Activated CD4-positive, alpha-beta T cell treated with anti-CD3 and anti-CD28 coated beads for 36 hours (primary cell): Measurements from ENCODE around the gene MEGF11. TPM values are rescaled to one million over a fixed set of nuclear protein-coding genes. Genes with fewer than 3 reads are reported as not detected.

Source experiments
- ATAC-seq: fragments of 200-7000 bp; cut with Tn5 transposase; one replicate; pipeline ENCODE4 v1.10.0; 2021; ENCODE audit warnings: mild to moderate bottlenecking, moderate library complexity
- CTCF ChIA-PET: fragments of 350-600 bp; sonication (Branson Sonifier 250); formaldehyde crosslinking; loops from one replicate; lab custom pipeline; 2021; ENCODE audit warnings: antibody characterized with exemption; lab: Charles Lee
- POLR2A ChIA-PET: fragments of 350-600 bp; sonication (Branson Sonifier 250); formaldehyde crosslinking; loops from one replicate; lab custom pipeline; 2021; ENCODE audit warnings: antibody characterized with exemption, inconsistent platforms; lab: Charles Lee
- DNase-seq: peaks from one replicate; pipeline ENCODE4 v3.0.0-alpha.2; 2020
- H3K27ac Mint-ChIP-seq: one replicate; pipeline ENCODE4 v1.8.0; 2021; ENCODE audit warnings: mixed read lengths
- H3K27me3 Mint-ChIP-seq: one replicate; pipeline ENCODE4 v1.8.0; 2021; ENCODE audit warnings: mixed read lengths
- H3K36me3 Mint-ChIP-seq: one replicate; pipeline ENCODE4 v1.8.0; 2021; ENCODE audit warnings: low read depth, mixed read lengths
- H3K4me1 Mint-ChIP-seq: one replicate; pipeline ENCODE4 v1.8.0; 2021; ENCODE audit warnings: mixed read lengths
- H3K4me3 Mint-ChIP-seq: one replicate; pipeline ENCODE4 v1.8.0; 2021; ENCODE audit warnings: mild to moderate bottlenecking, moderate library complexity, mixed read lengths
- H3K9me3 Mint-ChIP-seq: one replicate; pipeline ENCODE4 v1.8.0; 2021; ENCODE audit warnings: low read depth, mixed read lengths
- intact Hi-C, 2 experiments: fragments of 100-400 bp; cut with DNase I in 1 of 2; cut with micrococcal nuclease in 1 of 2; formaldehyde crosslinking; loops; one replicate each; pipeline versions ENCODE4 v1.14.2 to v1.15.1; 2022 to 2024; cut with DNase I, micrococcal nuclease
- total RNA-seq, 2 experiments: library from RNA; stranded (reverse); gene quantifications; one replicate each; pipeline ENCODE4 v1.2.3, GENCODE V29; 2021

The MEGF11 gene
- total RNA-seq, 2 experiments from 2014 or later, result not detected

DNA sequence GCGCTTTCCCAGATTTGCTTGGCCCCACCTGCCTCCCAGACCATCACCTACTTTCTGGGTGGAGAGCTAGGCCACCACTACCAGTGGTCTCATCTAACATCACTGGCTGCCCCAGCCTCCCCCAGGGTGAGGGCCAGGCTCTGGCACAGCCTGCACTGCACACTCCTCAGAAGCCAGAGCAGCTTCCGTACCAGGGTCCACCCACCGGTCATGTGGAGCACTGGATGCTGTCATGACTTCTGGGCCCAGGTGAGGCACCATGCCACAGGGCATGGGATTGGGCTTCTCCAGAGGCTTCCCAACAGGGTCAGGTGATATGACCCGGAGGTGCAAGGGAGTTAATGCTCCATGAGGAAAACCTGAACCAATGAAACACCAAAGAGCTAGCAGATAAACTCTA is 14.0 kb downstream of the MEGF11 start:
- Mint-ChIP-seq H3K36me3 (no peaks in the 10 kb centered on the region), H3K9me3 (no peaks in the 10 kb centered on the region), H3K4me1 (no peaks in the 10 kb centered on the region), H3K27ac (no peak overlapping the region), H3K4me3 (no peak overlapping the region), H3K27me3 (peaks cover 6% of the 10 kb centered on the region)
- ATAC-seq, result no peak
- intact Hi-C loops, result no loop called here
- ChIA-PET POLR2A (no interaction called here), CTCF (interaction anchor here (1.0 to 1.4 kb wide), 2 partner anchors 47 to 53 kb away, joined by 3 read pairs; no protein-coding TSS in a partner anchor)
- no peak for DNase-seq

GRCh38 chr15:66238318-66238717 is 15.2 kb downstream of the MEGF11 start:
- ChIA-PET CTCF (interaction anchor here (0.7 kb wide), 2 partner anchors 67 to 601 kb away, joined by 3 read pairs; no protein-coding TSS in a partner anchor), POLR2A (no interaction called here)
- Mint-ChIP-seq H3K9me3 (no peaks in the 10 kb centered on the region), H3K4me3 (no peak overlapping the region), H3K4me1 (no peaks in the 10 kb centered on the region), H3K27ac (no peak overlapping the region), H3K36me3 (no peaks in the 10 kb centered on the region), H3K27me3 (peaks cover 6% of the 10 kb centered on the region)
- DNase-seq, result no peak
- intact Hi-C loops, result no loop called here
- no peak for ATAC-seq

DNA sequence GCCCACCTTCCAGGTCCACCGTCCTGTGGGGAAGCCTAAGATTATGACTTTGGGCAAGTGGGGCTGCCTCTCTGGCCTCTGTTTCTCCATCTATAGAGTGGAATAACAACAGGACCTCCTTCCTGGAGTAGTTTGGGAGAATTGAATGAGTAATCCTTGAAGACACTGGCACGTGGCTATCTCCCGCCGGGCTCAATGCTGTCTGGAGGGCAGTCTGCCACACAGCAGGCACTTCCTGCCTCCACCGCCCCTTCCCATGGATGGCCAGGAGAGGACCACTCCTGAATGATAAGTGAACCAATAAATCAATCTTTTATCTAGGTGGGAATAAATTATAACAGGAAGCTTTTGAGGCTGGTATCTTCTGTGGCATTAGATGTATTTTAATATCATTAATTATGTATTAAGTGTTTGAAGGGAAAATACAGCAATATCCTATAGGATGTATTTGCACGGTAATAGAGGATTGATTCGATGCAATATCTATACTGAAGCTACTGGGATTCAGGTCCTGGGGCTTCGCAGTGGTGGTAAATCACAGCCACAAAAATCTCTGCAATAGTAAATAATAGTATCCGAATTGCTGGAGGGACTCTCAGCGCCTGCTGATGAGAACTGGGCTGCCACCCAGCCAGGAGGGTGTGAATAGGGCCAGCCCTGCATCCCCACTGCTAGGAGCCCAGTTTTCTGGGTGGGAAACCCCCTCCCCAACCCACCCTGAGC is 15.9 kb downstream of the MEGF11 start:
- intact Hi-C loops, result no loop called here
- Mint-ChIP-seq H3K27ac (no peak overlapping the region), H3K9me3 (no peaks in the 10 kb centered on the region), H3K36me3 (no peaks in the 10 kb centered on the region), H3K4me3 (no peak overlapping the region), H3K4me1 (no peaks in the 10 kb centered on the region), H3K27me3 (peaks cover 6% of the 10 kb centered on the region)
- ChIA-PET POLR2A (no interaction called here), CTCF (interaction anchor here (0.7 kb wide), 1 partner anchor 600 kb away, joined by 3 read pairs; no protein-coding TSS in a partner anchor)
- DNase-seq, result no peak
- ATAC-seq, result no peak

GRCh38 chr15:66236806-66237375 is 16.7 kb downstream of the MEGF11 start:
- Mint-ChIP-seq H3K36me3 (no peaks in the 10 kb centered on the region), H3K27ac (no peak overlapping the region), H3K4me3 (no peak overlapping the region), H3K4me1 (no peaks in the 10 kb centered on the region), H3K9me3 (no peaks in the 10 kb centered on the region), H3K27me3 (peaks cover 6% of the 10 kb centered on the region)
- ChIA-PET POLR2A (no interaction called here), CTCF (no interaction called here)
- no peak for DNase-seq
- intact Hi-C loops, result no loop called here
- no peak for ATAC-seq

GRCh38 chr15:66235866-66236265 is 17.7 kb downstream of the MEGF11 start:
- ATAC-seq (peak; percentile 47), DNase-seq (no peak)
- intact Hi-C loops, result no loop called here
- H3K27me3 Mint-ChIP-seq, result peaks cover 2% of the 10 kb centered on the region
- POLR2A ChIA-PET, result no interaction called here
- CTCF ChIA-PET, result no interaction called here
- no peak overlapping the region for H3K4me3 Mint-ChIP-seq
- no peaks in the 10 kb centered on the region for H3K9me3 Mint-ChIP-seq
- H3K36me3 Mint-ChIP-seq, result no peaks in the 10 kb centered on the region
- H3K4me1 Mint-ChIP-seq, result no peaks in the 10 kb centered on the region
- no peak overlapping the region for H3K27ac Mint-ChIP-seq

DNA sequence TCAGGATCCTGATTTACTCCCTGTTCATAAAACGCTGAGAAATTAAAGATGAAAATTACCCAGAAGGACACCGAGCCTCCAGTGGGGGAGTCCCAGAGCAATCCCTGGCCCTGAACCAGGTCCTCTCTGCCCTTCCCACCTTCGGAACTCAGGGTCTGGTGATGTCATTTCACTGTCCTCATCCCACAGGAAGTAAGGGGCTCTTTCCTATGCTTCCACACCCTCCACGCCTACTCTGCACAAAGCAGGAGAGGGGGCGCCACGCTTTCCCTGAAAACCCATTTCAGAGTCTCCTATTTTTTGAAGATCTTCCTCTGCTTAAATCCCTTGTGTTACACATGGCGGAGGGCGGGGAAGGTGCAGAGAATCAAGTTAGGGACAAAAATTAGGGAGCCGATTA is 18.8 kb downstream of the MEGF11 start:
- no peak overlapping the region for H3K4me3 Mint-ChIP-seq
- ChIA-PET POLR2A (no interaction called here), CTCF (interaction anchor here (0.7 kb wide), 1 partner anchor 17 kb away, joined by 3 read pairs; no protein-coding TSS in a partner anchor)
- no peak overlapping the region for H3K27ac Mint-ChIP-seq
- intact Hi-C loops, result no loop called here
- H3K9me3 Mint-ChIP-seq, result no peaks in the 10 kb centered on the region
- ATAC-seq, result no peak
- H3K36me3 Mint-ChIP-seq, result no peaks in the 10 kb centered on the region
- H3K4me1 Mint-ChIP-seq, result no peaks in the 10 kb centered on the region
- DNase-seq, result no peak
- peaks cover 2% of the 10 kb centered on the region for H3K27me3 Mint-ChIP-seq

GRCh38 chr15:66233487-66234415 is 19.8 kb downstream of the MEGF11 start:
- Mint-ChIP-seq H3K27me3 (peaks cover 4% of the 10 kb centered on the region), H3K4me1 (no peaks in the 10 kb centered on the region), H3K9me3 (no peaks in the 10 kb centered on the region), H3K36me3 (no peaks in the 10 kb centered on the region), H3K27ac (no peak overlapping the region), H3K4me3 (no peak overlapping the region)
- CTCF ChIA-PET, result interaction anchor here (0.6 to 0.9 kb wide), 2 partner anchors 17 to 312 kb away, joined by 3 to 4 read pairs; no protein-coding TSS in a partner anchor
- ATAC-seq, result peak; percentile 39
- POLR2A ChIA-PET, result no interaction called here
- intact Hi-C loops, result no loop called here
- DNase-seq, result peak; percentile 52

DNA sequence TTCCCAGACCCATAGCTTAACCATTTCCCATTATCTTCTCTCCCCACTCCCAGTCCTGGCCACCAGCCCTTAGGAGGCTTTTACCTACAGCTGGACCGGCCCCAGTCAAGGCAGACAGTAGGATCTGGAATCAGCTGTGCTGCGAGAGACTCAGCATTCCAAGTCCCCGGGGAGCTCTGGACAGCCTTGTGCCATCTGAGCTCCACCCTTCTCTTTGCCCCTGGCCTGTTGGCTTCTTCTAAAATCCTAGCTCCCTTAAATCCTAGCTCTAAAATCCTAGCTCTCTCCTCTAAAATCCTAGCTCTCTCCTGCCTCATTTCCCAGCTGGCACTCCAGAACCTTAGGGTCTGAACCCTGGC is 21.3 kb downstream of the MEGF11 start:
- Mint-ChIP-seq H3K9me3 (no peaks in the 10 kb centered on the region), H3K4me3 (no peak overlapping the region), H3K4me1 (no peaks in the 10 kb centered on the region), H3K27ac (no peak overlapping the region), H3K27me3 (peaks cover 4% of the 10 kb centered on the region), H3K36me3 (no peaks in the 10 kb centered on the region)
- DNase-seq (no peak), ATAC-seq (no peak)
- CTCF ChIA-PET, result interaction anchor here (0.6 to 1.2 kb wide), 5 partner anchors 56 to 858 kb away, joined by 3 to 5 read pairs (median 3); no protein-coding TSS in a partner anchor
- POLR2A ChIA-PET, result no interaction called here
- intact Hi-C loops, result no loop called here

GRCh38 chr15:66231394-66232266 is 21.9 kb downstream of the MEGF11 start:
- ChIA-PET CTCF (interaction anchor here (0.6 to 1.2 kb wide), 4 partner anchors 57 to 857 kb away, joined by 3 to 5 read pairs (median 3); no protein-coding TSS in a partner anchor), POLR2A (no interaction called here)
- DNase-seq (no peak), ATAC-seq (no peak)
- H3K4me3 Mint-ChIP-seq, result no peak overlapping the region
- H3K27ac Mint-ChIP-seq, result no peak overlapping the region
- no peaks in the 10 kb centered on the region for H3K36me3 Mint-ChIP-seq
- peaks cover 2% of the 10 kb centered on the region for H3K27me3 Mint-ChIP-seq
- no peaks in the 10 kb centered on the region for H3K9me3 Mint-ChIP-seq
- intact Hi-C loops, result no loop called here
- no peaks in the 10 kb centered on the region for H3K4me1 Mint-ChIP-seq

DNA sequence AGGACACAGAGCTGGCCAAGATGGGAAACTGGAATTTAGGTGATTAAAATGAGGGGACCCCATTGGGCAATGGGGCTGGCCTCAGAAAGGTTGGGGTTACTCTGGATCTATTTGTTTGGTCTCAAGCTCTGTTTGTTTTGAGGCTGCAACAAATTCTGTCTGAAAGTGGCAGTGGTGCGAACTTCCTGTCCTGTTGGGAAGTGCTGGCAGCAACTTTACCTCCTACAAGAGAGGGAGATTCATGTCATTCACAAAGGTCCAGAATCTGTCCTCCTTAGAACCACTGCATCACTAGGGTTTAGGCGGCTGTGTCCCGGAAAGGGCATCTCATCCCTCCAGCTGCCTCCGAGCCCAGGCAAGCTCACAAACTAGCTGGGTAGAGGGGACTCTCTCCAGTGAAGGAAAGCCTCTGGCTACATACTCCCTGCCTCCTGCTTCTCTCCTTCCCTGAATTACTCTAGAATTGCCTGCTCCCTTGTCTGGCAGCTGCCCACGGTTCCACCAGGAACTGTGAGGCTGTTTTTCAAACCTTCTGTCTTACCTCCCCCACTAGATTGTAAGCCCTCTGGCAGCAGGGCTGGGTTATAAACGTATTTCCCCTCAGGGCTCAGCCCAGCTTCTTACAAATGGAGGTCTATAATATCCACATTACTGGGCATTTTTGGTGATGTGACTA is 23.6 kb downstream of the MEGF11 start:
- DNase-seq (no peak), ATAC-seq (no peak)
- ChIA-PET CTCF (interaction anchor here (1.3 kb wide), 1 partner anchor 11 kb away, joined by 4 read pairs; no protein-coding TSS in a partner anchor), POLR2A (no interaction called here)
- H3K27ac Mint-ChIP-seq, result no peak overlapping the region
- peaks cover 2% of the 10 kb centered on the region for H3K27me3 Mint-ChIP-seq
- H3K36me3 Mint-ChIP-seq, result no peaks in the 10 kb centered on the region
- no peaks in the 10 kb centered on the region for H3K4me1 Mint-ChIP-seq
- no peak overlapping the region for H3K4me3 Mint-ChIP-seq
- H3K9me3 Mint-ChIP-seq, result no peaks in the 10 kb centered on the region
- intact Hi-C loops, result no loop called here
